Effector memory CD8-positive, alpha-beta T cell (primary cell): Measurements from ENCODE around the gene CCDC184.
A peak's percentile ranks its signal among the peaks of the same experiment; 100 is the strongest.
"Not testable (repeated sequence)": the region's sequence is repeated elsewhere in the genome, so short reads cannot be mapped to it uniquely, and the experiment has no call there.

Experiments
- ATAC-seq: fragments of 150-1000 bp; cut with Tn5 transposase; replicated peaks from 2 replicates; pipeline ENCODE4 v1.10.0; 2021; ENCODE audit warnings: mild to moderate bottlenecking, moderate library complexity
- DNase-seq, 3 experiments: peaks; one replicate each; pipeline ENCODE4 v3.0.0; 2021
- H3K27ac Mint-ChIP-seq, 2 donors: one replicate each; pipeline ENCODE4 v1.8.0; 2022; ENCODE audit warnings: mild to moderate bottlenecking in 2 of 2, mixed read lengths in 2 of 2, moderate library complexity in 2 of 2
- H3K27me3 Mint-ChIP-seq, 2 donors: one replicate each; pipeline ENCODE4 v1.8.0; 2022; ENCODE audit warnings: mixed read lengths in 2 of 2
- H3K36me3 Mint-ChIP-seq: one replicate; pipeline ENCODE4 v1.8.0; 2022; ENCODE audit warnings: mild to moderate bottlenecking, moderate library complexity, mixed read lengths; ENCODE audit not compliant: insufficient read depth
- H3K4me1 Mint-ChIP-seq, 2 donors: one replicate each; pipeline ENCODE4 v1.8.0; 2022; ENCODE audit warnings: low read depth in 2 of 2, mixed read lengths in 2 of 2
- H3K4me3 Mint-ChIP-seq, 2 donors: one replicate each; pipeline ENCODE4 v1.8.0; 2022; ENCODE audit warnings: mild to moderate bottlenecking in 2 of 2, mixed read lengths in 2 of 2, moderate library complexity in 2 of 2
- H3K9me3 Mint-ChIP-seq, 2 donors: one replicate each; pipeline ENCODE4 v1.8.0; 2022; ENCODE audit warnings: mixed read lengths in 2 of 2
- total RNA-seq, 9 experiments: gene quantifications; one replicate each; lab custom pipeline; 2026; lab: John Stamatoyannopoulos, UW

Gene CCDC184
- 0.07 to 2.1 (median 0.58) reads per million in 9 experiments for total RNA-seq

GRCh38 chr12:48183091-48183875 lies at the start of gene CCDC184:
Gene CCDC184, plus strand, starts transcription at chr12:48183644. Its CDS starts 479 bp downstream, at chr12:48184123.
- ATAC-seq (peak; percentile 79), DNase-seq (peak; percentile 65 to 77 (median 67))
- peaks cover 13% of the 10 kb centered on the region for H3K36me3 Mint-ChIP-seq
- peak within 1 kb of the TSS; percentile 89 to 90 for H3K4me3 Mint-ChIP-seq
- peaks cover 40 to 44% of the 10 kb centered on the region in 2 donors for H3K27me3 Mint-ChIP-seq
- no peaks in the 10 kb centered on the region for H3K9me3 Mint-ChIP-seq
- H3K27ac Mint-ChIP-seq = peak within 1 kb of the TSS; percentile 88 to 89
- peaks cover 6 to 15% of the 10 kb centered on the region in 2 donors for H3K4me1 Mint-ChIP-seq

DNA sequence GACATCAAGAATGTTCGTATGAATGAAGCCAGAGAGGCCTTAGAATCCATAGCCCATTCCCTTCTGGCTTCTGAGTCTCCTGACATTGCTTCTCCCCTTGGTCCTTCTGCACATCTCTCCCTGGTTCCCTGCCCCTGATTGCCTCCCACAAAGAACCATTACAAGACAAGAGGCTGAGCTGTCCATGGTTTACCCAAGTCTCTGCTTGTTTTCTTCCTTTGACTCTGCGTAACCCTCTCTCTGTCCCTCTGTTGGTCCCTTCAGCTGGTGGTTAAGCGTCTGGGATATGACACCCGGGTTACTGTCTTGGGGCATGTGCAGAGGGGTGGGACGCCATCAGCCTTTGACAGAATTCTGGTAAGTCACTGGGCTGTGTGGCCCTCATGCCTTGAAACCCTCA lies 48.4 kb upstream of the CCDC184 start:
- H3K27ac Mint-ChIP-seq = no peak overlapping the region
- H3K4me1 Mint-ChIP-seq = no peaks in the 10 kb centered on the region
- H3K27me3 Mint-ChIP-seq = no peaks in the 10 kb centered on the region
- H3K4me3 Mint-ChIP-seq = no peak overlapping the region
- ATAC-seq (no peak), DNase-seq (no peak)
- H3K36me3 Mint-ChIP-seq = peaks cover 3% of the 10 kb centered on the region
- no peaks in the 10 kb centered on the region for H3K9me3 Mint-ChIP-seq

- H3K36me3 Mint-ChIP-seq = peaks cover 25% of the 10 kb centered on the region
These were observed 40.4 kb upstream of the CCDC184 start for GRCh38 chr12:48142818-48143674.

GRCh38 chr12:48143898-48144297 lies 39.5 kb upstream of the CCDC184 start:
- ATAC-seq (no peak), DNase-seq (no peak)
- no peaks in the 10 kb centered on the region for H3K9me3 Mint-ChIP-seq
- no peak overlapping the region for H3K4me3 Mint-ChIP-seq
- H3K27ac Mint-ChIP-seq = peak overlapping the region; percentile 75 to 83
- H3K27me3 Mint-ChIP-seq = no peaks in the 10 kb centered on the region
- H3K4me1 Mint-ChIP-seq = peaks cover 0 to 2% of the 10 kb centered on the region in 2 donors
- H3K36me3 Mint-ChIP-seq = peaks cover 32% of the 10 kb centered on the region

More at GRCh38 chr12:48142818-48143674, 40.4 kb upstream of the CCDC184 start:
- no peaks in the 10 kb centered on the region for H3K27me3 Mint-ChIP-seq
- no peaks in the 10 kb centered on the region for H3K9me3 Mint-ChIP-seq
- ATAC-seq (no peak), DNase-seq (no peak)
- peaks cover 0 to 2% of the 10 kb centered on the region in 2 donors for H3K4me1 Mint-ChIP-seq
- no peak overlapping the region for H3K4me3 Mint-ChIP-seq
- H3K27ac Mint-ChIP-seq = peak overlapping the region in 1 of 2 donors; percentile 75

- Mint-ChIP-seq H3K9me3 (no peaks in the 10 kb centered on the region), H3K36me3 (peaks cover 46% of the 10 kb centered on the region), H3K4me1 (peaks cover 0 to 2% of the 10 kb centered on the region in 2 donors), H3K27me3 (no peaks in the 10 kb centered on the region), H3K4me3 (no peak overlapping the region), H3K27ac (peak overlapping the region in 1 of 2 donors; percentile 12)
- DNase-seq (no peak), ATAC-seq (no peak)
These were observed 37.5 kb upstream of the CCDC184 start for GRCh38 chr12:48145981-48146380.

DNA sequence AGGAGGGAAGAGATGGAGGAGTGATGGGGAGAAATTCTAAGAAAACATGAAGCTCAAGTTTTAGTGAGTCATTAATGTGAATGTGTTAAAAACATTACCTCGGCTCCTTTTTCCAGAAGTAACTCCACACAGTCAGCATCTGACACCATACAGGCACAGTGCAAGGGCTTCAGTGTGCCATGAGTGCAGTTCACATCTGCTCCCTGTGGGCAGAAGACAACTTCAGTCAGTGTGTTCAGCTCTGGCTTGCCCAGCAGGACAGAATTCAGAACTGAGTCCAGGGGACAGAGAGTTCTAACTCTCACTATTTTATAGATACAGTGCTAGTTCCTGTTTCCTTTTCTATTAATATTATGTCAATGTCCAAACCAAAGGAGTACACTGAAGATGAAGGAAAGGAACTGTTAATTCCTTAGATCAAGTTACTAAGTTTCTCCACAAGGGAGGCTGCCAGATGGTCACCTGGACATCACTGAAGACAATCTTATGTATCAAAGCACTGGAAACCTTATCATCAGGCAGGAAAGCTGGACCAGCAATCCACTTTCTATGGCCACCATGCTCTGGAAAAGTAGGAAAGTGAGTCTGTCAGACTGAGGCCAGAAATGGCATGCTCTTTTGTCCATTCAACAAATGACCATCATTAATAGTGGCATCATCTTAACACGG lies 32.2 kb upstream of the CCDC184 start:
- Mint-ChIP-seq H3K36me3 (peaks cover 55% of the 10 kb centered on the region), H3K27ac (peak overlapping the region; percentile 58 to 70), H3K4me3 (no peak overlapping the region), H3K4me1 (peaks cover 9 to 17% of the 10 kb centered on the region in 2 donors), H3K9me3 (no peaks in the 10 kb centered on the region), H3K27me3 (no peaks in the 10 kb centered on the region)
- DNase-seq = no peak
- ATAC-seq = no peak

DNA sequence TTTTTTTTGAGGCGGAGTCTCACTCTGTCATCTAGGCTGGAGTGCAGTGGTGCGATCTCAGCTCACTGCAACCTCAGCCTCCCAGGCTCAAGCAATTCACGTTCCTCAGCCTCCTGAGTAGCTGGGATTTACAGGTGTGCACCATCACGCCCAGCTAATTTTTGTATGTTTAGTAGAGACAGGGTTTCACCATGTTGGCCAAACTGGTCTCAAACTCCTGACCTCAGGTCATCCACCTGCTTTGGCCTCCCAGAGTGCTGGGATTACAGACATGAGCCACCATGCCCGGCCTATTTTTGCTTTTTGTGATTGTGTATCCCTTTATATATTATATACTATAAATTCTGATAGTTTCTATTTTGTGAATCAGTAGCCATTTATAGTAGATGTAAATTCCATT lies 27.7 kb upstream of the CCDC184 start:
- not testable (repeated sequence) for ATAC-seq, H3K27me3 Mint-ChIP-seq, H3K9me3 Mint-ChIP-seq, DNase-seq
- Mint-ChIP-seq H3K27ac (peak overlapping the region; percentile 93 to 97), H3K4me1 (peaks cover 17 to 29% of the 10 kb centered on the region in 2 donors), H3K4me3 (peak overlapping the region; percentile 92 to 94), H3K36me3 (peaks cover 46% of the 10 kb centered on the region)

DNA sequence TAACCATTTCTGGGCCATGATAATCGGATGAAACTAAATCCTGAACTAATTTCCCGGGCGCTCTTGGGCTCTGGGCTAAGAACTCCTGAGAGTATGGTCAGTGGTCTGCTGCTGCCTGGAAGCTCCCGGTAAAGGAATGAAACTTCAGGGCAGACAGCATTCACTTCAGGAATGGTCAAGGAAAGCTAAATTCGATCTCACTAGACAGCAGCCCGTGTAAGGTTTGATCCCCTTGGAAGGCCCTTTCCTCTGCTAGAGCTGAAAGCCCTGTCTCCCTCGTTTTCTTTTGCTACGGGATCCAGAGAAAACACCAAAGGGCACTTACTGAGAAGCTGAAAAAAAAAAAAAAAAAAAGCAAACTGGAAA lies 26.8 kb upstream of the CCDC184 start:
- Mint-ChIP-seq H3K4me1 (peaks cover 17 to 29% of the 10 kb centered on the region in 2 donors), H3K9me3 (no peaks in the 10 kb centered on the region), H3K27ac (peak overlapping the region; percentile 93 to 97), H3K4me3 (peak overlapping the region; percentile 92 to 94), H3K27me3 (no peaks in the 10 kb centered on the region), H3K36me3 (peaks cover 40% of the 10 kb centered on the region)
- DNase-seq (peak in 1 of 3 experiments; percentile 7), ATAC-seq (no peak)

- peaks cover 35% of the 10 kb centered on the region for H3K36me3 Mint-ChIP-seq
- peak; percentile 89 for ATAC-seq
- no peaks in the 10 kb centered on the region for H3K27me3 Mint-ChIP-seq
- peak within 1 kb of the TSS; percentile 93 to 97 for H3K27ac Mint-ChIP-seq
- peak; percentile 98 to 99 (median 99) for DNase-seq
- H3K4me3 Mint-ChIP-seq = peak within 1 kb of the TSS; percentile 92 to 94
- no peaks in the 10 kb centered on the region for H3K9me3 Mint-ChIP-seq
- H3K4me1 Mint-ChIP-seq = peaks cover 17 to 29% of the 10 kb centered on the region in 2 donors
These were observed 26.2 kb upstream of the CCDC184 start, which contains the start of gene ASB8 for GRCh38 chr12:48157018-48157888. Gene ASB8, minus strand, starts transcription at chr12:48157515. Its CDS starts 4,019 bp downstream, at chr12:48153496.

GRCh38 chr12:48157889-48158370 lies 25.5 kb upstream of the CCDC184 start:
- ATAC-seq = peak; percentile 11

DNA sequence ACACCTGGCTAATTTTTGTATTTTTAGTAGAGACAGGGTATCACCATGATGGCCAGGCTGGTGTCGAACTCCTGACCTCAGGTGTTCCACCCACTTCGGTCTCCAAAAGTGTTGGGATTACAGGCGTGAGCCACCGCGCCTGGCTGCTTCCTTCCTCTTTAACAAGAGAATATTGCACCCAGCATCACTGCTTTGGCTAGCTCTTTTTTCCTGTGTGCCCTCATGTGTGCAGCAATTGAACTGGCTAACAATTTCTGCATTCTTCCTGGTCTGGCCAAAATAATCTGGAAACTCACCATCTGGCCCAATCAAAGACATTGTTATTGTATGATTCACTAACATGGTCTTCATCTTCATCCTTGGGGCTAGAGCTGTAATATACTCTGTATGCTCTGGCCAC lies 23.4 kb upstream of the CCDC184 start:
- Mint-ChIP-seq H3K4me1 (peaks cover 10 to 15% of the 10 kb centered on the region in 2 donors), H3K36me3 (peaks cover 15% of the 10 kb centered on the region), H3K27ac (no peak overlapping the region)

More at GRCh38 chr12:48157889-48158370, 25.5 kb upstream of the CCDC184 start:
- peaks cover 29% of the 10 kb centered on the region for H3K36me3 Mint-ChIP-seq
- H3K9me3 Mint-ChIP-seq = no peaks in the 10 kb centered on the region
- H3K4me1 Mint-ChIP-seq = peaks cover 17 to 27% of the 10 kb centered on the region in 2 donors
- H3K27me3 Mint-ChIP-seq = peaks cover 2% of the 10 kb centered on the region in 2 donors
- DNase-seq = peak in 2 of 3 experiments; percentile 7 to 9
- peak overlapping the region; percentile 92 to 94 for H3K4me3 Mint-ChIP-seq
- H3K27ac Mint-ChIP-seq = peak overlapping the region; percentile 93 to 97

DNA sequence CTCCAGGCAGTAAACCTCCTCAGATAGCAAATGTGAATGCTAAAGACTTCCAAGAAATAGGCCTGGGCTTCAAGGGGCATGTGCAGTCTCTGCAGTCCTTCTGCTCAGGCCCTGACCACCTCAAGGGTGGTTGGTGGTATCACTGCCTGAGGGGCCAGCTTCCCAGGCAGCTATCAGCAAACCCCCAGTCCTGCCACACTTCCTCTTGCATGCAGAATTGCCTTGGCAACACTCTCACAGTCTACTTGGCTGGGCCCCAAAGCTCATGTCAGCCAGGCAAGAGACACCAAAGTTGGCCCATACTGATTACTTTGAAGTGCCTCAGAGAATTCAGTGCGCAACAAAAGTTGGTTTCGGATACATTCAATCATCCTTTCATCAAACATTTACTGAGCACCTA lies 22.6 kb upstream of the CCDC184 start:
- DNase-seq = no peak
- H3K4me1 Mint-ChIP-seq = peaks cover 13 to 15% of the 10 kb centered on the region in 2 donors
- no peak for ATAC-seq

More for the DNA sequence above, 23.4 kb upstream of the CCDC184 start:
- no peak for DNase-seq
- H3K4me3 Mint-ChIP-seq = no peak overlapping the region
- no peaks in the 10 kb centered on the region for H3K9me3 Mint-ChIP-seq
- ATAC-seq = no peak
- H3K27me3 Mint-ChIP-seq = peaks cover 10 to 11% of the 10 kb centered on the region in 2 donors

More for the DNA sequence above, 22.6 kb upstream of the CCDC184 start:
- peaks cover 15% of the 10 kb centered on the region for H3K36me3 Mint-ChIP-seq
- H3K27me3 Mint-ChIP-seq = peaks cover 17% of the 10 kb centered on the region in 2 donors
- H3K9me3 Mint-ChIP-seq = no peaks in the 10 kb centered on the region
- H3K27ac Mint-ChIP-seq = no peak overlapping the region
- H3K4me3 Mint-ChIP-seq = no peak overlapping the region
